Measurements from ENCODE around the gene STIP1.

STIP1 gene

DNA sequence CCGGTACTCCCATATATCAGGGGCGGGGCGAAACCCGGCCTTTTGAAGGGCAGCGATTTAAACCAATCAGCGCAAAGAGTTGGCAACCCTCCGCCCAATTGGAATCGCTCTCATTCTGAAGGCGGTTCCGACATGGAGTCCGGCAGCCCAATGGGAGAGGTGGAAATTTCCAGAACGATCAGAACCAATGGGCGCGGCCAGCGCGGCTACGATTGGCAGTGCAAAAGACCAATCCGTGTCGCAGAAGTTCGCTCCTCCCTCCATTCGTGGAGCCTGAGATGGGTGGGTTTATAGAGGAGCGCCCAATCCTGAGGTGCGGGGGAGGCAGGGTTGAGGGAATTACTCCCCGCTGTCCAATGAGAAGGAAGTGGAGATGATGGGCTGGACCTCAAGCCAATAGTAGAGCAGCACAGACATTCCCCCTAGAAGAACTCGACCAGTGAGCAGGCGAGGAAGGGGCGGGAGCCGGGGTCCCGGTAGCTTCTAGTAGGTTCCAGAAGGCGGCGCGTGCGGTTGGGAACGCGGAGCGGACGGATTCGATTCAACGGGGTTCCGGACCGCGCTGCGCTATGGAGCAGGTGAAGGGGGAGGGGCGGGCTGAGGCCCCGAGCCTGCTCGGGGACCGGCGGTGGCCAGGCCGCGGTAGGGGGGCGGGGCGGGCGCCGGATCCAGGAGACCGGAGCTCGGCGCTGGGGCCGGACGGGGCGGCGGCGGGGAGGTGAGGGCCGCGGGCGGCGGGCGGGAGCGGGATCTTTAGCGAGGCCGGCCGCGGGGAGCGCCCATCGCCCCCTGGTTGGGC lies at the start of gene STIP1:
TSS of gene STIP1 (plus strand) at position 479 of the 799 bp plus-strand sequence. CDS start at position 570, 91 bp downstream.
- DNase-seq, result peak; percentile 100

DNA sequence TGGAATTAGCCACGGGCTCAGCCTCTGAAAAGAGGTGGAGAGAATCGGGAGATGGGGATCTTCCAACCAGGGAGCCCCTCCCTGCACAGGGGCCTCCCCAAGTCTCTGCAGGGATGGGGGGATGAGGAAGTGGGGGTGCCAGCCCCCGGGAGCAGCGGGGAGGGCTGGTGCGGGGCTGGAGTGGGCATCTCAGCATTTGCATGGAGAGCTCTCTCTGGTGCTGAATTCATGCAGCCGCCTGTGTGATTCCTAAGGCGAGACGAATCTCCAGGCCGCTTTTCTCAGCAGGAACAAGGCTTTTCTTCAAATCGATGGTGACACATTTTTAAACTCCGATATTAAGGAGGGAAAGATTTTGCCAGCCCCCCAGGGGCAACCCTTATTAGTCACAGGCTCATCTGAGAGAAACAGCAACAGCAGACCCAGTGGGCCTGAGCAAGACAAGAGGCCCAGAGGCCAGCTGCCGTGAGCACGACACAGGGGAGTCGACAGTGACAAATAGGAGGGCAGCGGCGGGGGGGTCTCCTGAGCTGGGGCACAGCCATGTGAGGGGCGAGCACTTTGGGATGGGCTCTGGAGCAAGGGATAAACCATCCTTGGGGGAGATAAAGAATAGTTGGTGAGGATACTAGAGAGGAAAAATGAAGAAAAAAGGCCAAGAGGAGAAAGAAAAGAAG lies 49.1 kb upstream of the STIP1 start:
- DNase-seq, result no peak

DNA sequence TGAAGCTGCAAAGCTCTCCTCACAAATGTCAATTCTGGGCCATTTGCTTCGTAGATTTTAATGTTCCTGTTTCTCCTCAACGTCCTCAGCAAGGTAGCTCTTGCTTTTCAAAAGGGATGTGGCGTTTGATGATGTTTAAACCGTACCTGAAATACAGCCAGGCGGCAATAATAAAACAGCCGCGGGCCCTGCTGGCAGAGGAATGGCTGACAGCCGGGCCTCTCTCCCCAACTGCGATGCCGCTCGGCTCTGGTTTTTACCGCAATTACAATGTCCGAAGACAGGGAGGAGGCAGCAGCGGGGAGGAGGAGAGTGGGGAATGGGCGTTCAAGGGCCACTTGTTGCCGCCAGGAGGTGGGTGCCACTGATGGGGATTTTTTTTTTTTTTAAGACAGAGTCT lies 47.6 kb upstream of the STIP1 start:
- DNase-seq, result no peak

DNA sequence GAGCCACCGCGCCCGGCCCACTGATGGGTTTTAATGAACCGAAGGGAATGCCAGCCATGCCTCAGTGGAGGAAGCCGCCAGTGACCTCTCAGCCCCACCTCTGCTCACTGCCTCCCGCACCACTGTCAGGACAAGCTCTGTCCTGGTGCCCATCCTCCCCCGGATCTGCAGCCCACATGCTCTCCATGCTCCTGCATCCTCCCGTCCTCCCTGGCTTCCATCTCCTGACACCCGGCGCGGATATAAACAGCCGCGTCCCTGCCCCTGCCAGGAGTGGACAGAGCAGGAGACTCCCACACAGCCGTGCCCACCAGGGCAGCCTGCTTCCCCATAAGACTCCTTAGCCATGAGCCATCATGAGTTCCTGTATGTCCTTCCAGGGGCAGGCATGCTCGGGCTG lies 46.9 kb upstream of the STIP1 start:
- DNase-seq, result no peak

DNA sequence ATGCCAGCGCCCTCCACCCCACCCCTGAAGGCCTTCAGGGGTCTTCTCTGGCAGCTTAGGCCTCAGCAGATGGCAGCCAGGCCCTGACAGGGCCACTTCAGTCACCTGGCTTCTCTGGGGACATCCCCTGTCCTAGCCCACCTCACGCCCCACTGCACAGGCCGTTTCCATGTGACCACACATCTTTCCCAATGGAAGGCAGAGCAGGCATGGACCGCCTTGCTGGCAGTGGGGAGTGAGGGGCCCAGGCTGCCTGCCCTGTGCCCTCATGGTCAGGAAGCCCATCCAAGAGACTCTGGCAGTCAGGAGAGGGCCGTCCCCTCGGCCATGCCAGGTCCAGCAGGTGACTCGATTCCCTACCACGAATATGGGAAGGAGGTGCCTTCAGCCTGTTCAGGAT lies 45.9 kb upstream of the STIP1 start:
- DNase-seq, result no peak

DNA sequence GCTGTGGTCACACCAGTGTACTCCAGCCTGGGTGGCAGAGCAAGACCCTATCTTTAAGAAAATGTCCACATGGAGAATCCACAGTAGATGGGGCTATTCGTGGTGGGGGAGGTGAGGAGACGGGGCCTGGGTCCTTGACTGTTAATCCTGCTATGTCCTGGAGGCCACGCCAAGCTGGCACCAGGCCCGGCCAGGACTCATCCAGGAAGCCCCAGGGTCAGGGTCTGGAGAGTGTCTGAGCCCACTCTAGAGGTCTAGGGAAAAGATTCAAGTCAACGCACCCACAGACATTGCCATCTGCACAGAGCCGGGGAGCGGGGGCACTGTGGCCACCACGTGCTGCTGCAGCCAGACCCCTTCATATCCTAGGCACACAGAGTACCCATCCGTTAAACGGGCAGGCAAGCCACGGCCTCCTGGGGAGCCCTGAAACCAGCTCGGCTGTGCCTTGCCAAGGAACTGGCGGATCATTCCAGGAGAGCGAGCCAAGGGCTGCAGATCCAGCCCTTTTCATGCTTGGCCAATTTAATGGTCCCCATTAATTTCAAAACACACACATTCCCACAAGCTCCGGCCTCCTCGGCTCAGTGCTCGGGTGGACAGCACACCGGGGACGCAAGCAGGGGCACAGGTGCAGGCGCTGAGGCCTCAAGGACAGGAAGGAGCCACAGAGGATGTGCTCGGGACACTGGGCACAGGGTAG lies 44.7 kb upstream of the STIP1 start:
- DNase-seq, result no peak

DNA sequence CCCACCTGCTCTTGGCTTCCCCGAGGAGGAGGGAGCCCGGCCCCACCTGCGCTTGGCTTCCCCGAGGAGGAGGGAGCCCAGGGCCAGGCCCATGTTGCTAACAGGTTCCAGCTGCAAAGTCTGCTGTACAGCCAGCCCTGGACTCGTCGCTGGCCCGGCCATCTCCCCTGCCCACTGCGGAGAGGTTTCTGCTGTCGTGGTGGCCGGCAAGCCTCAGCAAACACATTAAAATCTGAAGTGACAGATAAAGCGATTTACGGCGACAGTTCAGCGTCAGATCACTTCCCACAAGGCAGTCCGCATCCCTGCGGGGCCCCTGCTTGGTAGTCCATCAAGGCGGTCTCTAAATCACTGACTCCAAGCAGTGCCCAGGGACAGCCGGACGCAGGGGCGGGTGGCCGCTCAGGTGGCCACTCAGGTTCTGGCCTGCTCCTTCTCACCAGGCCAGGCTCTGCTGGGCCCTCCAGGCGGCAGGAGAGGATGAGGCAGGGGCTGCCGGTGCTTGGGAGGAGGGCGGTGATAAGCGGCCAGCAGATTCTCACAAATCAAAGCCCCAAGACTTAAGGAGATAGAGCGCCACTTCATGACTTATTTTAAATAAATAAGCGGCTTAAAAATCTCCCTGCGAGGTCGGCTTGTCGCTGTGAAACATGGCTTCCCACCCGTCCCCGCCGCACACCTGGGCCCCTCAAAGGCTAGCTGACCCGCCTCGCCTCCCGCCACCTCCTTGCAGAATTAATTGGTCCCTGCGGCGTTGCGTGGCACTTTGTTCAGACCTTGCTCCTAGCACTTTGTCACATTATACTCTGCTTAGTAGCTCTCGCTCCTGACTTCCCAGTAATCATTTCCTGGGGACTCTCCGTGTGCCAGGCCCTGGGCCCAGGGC lies 41.1 kb upstream of the STIP1 start:
- DNase-seq, result no peak

DNA sequence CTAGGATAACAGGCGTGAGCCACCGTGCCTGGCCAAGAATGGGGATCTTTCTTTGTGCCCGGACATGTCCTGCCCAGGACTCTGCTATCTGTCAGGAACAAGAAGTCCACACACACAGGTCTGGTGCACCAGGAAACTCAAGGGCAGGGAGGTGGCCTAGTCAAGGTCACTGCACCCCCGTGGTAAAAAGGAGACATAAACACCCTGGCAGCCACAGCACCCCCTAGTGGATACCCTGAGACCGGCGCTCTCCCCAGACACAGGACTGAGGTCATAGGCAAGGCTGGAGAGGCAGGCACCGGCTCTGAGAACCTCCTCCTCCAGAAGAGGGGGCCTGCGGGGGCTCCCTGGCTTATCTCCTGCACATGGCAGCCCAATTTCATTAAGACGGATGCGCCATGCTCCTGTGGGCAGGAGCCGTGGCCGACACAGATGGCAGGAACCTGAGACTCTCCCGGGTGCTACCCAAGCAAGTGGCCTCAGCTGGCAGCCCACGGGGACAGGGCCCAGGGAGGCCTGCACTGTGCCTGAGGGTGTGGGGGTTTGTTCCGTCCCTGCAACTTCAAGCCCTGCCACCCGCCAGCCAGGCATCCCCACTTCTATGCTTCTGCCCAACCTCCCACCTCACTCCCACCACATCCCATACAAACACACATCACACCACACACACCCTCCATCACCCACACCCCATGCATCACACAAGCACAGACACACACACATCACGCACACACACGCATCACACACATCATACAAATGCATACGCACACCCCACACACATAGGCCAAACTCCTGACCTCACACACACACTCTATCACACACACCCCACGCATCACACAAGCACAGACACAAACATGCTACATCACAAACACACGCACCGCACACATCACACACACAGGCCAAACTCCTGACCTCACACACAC lies 39.7 kb upstream of the STIP1 start:
- peak; percentile 92 for DNase-seq

DNA sequence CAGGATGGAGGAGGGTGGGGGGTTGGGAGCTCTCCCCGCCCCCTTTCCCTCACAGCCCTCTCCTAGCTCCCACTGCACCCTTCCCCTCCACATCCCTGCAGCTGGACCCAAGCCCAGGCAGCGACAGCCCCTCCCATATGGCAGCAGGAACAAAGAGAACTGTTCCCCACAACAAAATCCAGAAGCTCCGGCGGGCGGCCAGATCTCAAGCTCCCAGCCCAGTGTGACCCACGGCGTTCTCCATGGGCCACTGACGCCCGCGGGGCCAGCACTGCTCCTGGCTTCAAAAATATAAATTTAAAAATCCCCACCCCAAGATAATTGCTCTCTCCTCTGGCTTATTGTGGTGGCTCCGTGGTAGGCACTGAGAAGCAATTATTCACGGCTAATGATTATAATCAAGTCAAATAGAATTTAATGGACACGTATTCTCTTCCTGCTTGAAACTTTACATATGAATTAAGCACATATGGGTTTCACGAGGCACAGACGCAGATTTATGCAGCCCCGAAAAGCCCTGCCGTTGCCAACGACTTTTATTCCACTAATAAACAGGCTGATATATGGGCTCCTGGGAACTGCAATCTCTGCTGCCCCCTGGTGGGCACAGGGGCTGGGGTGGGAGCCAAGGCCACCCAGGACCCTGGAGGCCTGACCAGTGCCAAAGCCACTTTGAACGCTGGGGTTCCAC lies 37.6 kb upstream of the STIP1 start:
- DNase-seq, result peak; percentile 84

DNA sequence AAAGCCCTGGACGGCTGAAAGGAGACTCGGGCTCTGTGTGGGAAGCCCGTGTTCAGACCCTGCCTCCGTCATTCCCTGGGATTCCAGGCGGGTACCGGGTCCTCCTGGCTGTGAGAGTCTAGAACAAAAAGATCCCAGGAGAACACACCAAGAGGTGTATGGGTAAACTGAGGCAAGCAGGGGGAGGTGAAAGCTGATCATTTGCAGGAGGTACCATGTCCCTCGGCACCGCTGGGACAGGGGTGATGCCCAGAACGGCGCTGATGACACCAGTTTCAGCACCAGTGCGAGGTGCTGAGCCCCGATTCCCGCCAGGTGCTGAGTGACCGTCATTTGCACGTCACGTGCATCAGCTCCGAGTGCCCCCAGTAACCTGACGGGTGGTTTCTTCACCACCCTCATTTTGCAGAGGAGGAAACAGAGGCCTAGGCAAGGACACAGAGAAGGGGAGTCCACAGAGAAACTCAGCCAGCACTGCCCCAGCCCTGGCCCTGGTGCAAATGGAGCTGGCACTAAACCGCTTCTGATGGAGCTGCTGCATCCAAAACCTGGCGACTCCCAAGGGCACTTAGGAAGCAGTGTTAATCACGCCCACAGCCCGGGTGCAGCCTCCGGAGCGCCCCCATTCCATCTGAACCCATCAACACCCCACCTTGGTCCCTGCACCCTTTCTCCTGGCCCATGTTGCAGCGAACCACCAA lies 36.9 kb upstream of the STIP1 start:
- no peak for DNase-seq

DNA sequence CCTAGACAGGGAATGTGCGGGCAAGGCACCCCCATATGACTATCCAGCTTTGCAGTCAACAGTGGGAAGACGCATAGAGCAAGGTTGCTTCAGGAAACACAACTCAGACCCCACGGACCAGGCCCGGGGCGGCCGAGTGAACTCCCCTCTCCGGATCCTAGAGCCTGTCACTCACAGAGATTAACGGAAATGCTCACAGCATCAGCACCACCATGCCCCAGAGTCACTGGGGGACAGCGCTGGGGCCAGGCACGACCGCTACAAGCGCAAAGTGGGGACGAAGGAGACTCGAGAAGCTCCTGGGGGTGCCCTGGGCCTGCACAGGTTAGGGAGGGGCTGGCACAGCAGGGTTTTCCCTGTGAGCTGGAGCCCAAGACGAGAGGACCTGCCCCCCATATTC lies 35.9 kb upstream of the STIP1 start:
- no peak for DNase-seq

DNA sequence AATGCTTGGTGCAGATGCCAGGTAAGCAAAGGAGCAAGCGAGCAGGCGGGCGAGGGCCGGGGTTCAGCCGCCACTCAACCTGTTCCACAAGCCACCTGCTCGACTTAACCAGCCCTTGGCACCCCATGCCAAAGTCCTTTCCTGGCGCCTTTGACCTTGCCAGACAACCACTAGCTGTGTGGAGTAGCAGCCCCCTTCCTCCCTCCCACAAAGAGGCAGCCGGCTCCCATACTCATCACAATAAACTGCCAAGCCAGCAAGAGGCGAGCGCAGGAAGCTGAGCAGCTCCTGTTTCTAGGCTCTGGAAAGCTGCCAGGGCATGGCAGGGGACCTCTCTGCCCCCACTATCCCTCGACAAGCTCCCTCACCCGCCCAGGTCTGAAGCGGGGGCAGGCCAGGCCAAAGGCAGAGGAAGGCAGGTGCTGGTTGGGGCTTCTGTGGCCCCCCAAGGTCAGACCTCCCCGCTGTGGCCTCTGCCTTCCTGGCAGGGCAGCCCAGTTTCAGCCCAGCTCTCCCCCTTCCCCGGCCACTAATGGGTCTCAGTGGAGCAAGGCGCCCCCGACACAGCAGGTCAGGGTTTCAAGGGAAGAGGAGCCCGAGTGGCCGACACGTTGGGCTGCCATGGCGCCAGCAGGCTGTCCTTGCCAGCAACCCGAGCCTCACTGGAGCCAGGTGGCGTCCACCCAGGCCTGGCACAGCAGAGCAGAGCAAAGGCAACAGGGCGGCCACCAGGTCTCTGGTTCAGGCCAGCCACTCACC lies 35.3 kb upstream of the STIP1 start:
- DNase-seq, result peak; percentile 71

DNA sequence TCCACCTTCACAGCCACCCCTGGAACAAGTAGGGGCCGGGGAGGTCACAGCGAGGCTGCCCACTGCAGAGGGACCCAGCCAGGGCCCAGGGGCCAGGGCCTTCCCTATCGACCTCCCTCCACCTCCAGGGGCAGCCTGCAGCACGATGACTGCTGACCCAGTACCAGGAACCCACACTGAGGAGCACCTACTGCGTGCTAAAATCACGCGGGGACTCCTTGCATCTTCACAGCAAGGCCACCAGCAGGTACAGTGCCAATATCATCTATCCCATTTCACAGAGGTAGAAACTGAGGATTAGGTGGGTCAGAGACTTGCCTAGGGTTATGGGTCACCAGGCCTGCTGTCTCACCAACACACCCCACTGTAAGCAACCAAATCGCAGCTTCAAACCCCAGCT lies 34.6 kb upstream of the STIP1 start:
- DNase-seq, result no peak

DNA sequence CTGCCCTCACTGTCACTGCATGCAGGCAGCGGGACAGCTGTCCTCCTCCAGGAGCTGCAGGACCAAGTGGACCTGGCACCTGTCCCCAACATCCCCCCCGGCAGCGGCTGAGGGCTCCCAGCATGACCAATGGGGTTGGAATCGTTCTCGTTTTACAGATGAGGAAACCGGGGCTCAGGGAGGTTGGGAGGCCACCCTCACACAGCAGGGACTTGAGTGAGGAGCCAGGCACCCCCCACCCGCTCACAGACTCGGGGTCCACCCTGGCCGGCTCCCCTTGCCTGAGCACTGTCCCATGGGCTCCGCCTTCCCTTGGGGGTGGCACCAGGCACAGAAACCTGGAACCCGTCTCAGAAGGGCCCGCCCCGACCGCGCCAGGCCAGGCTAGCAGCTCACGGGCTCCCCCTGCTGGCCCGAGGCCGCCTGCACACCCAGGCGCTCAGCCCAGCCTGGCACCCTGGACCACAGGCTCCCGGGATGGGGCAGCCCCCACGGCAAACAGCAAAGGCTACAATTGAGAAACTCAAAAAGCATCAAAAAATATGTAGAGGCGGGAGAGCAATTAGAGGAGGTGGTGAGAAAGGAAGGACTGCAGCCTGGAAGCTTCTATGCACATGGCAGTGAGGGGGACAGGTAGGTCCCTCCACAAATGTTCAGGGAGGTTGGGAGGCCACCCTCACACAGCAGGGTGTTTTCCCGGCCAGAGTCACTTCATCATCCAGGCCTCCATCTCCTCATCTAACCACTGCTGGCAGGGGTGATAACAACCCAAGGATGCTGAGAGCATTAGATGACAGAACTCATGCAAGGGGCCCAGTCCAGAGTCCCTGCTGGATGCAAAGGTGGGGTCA lies 32.9 kb upstream of the STIP1 start:
- DNase-seq, result peak; percentile 39

DNA sequence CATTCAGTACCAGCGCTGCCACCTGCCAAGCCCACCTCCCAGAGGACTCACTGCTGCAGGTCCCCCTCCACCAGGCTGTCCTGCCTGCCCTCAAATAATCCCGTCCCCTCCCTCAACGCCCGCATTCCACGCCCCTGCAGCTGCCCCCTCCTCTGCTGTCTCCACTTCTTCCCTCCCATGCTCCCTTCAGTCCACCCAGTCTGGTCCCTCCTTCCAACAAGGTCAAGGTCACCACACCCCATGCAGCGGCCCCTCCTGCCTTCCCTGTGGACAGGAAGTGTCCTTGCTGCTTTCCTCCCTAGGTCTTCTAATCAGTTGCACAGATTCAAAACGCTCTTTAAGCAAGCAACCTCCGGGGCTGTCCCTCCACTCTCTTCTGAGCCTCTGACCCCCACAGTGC lies 32.2 kb upstream of the STIP1 start:
- DNase-seq, result no peak

DNA sequence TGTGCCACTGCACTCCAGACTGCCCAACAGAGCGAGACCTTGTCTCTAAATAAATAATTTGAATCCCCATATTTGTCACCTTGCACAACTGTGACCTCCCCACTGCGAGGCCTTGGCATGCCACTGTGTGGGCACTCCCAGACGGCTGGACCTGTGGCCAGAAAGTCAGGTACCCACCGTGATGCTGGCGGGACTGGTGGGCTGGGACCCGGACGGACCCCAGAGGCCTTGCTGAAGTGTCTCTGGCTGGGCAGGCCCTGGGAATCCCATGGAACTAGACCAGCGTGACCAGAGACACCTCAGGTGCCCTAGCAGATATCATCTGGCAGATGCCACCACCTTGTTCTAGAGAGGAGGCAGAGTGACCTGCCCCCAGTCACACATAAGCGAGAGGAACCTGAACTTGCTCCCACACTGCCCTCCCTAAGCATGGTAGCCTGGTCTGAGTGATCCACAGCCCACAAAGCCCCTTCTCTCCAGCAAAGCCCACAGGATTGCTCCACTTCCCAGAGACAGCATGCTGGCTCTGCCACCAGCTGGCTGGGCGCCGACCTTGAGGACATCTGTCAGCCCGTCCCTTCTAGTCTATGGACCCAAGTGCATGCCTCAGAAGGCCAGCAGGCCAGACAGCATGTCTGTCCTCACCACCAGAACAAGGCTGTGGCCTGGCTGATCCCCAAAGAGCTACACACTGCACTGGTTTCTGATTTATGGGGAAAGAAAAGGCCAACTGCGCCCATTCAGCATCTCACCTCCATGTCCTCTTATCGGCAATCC lies 29.5 kb upstream of the STIP1 start:
- DNase-seq, result no peak

DNA sequence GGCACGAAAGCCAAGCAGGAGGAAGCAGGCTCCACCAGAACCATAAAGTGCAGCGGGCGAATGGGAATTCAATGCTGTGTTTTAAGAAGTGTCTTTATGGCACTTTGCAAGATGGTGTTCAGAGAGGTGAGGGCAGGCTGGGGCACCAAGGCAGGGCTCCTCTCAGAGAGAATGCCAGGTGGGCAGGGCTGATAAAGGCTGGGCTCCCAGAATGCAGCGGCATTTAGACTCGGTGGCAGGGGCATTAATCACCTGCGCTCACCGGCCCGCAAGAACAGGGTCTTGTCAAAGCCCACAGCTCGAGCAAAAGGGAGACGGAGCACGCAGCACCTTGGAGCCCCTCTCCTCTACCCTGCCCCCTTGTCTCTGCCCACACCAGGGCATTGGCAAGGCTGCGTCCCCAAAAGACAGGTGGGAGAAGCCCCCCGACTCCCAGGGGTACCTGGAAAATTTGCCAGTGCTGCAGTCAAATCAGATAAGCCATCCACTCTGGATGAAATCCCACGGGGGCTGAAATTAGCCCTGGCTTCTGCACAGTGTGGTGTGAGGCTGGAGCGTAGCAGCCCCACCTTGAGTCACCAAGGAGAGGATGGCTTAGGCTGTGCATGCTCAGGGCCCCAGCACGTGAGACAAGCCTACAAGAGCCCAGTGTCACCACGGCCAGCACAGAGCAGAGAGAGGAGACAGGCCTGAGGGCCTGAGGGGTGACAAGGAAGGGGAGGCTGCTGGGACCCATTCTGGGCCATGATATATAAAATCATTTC lies 28.2 kb upstream of the STIP1 start:
- peak; percentile 48 for DNase-seq

Measured in NCI-H2171 treated with DMSO at 0.1 percent for 48 hours (cell line).